Mesendoderm (in vitro differentiated cells): Measurements from ENCODE around the gene FNDC3B.

Experiments used
- DNase-seq: peaks from one replicate; pipeline ENCODE4 v3.0.0; 2013
- H2AK5ac ChIP-seq: 2 replicates; pipeline ENCODE4 v1.6.1; 2013; ENCODE audit warnings: low read length, inconsistent platforms
- H2BK120ac ChIP-seq: 2 replicates; pipeline ENCODE4 v1.6.1; 2013; ENCODE audit warnings: low read depth, mild to moderate bottlenecking, low read length, moderate library complexity, mixed read lengths
- H2BK15ac ChIP-seq: replicated peaks from 2 replicates; pipeline ENCODE4 v1.6.1; 2013; ENCODE audit warnings: low read depth, mild to moderate bottlenecking, moderate library complexity
- H2BK5ac ChIP-seq: 2 replicates; pipeline ENCODE4 v1.6.1; 2013; ENCODE audit warnings: low read length, inconsistent platforms
- H3K18ac ChIP-seq: 2 replicates; pipeline ENCODE4 v1.6.1; 2013; ENCODE audit warnings: mild to moderate bottlenecking, low read length, mixed read lengths
- H3K23ac ChIP-seq: one replicate; pipeline ENCODE4 v1.6.1; 2013; ENCODE audit warnings: low read length
- H3K27ac ChIP-seq: 2 replicates; pipeline ENCODE4 v1.5.1; 2013; ENCODE audit warnings: low read depth, mild to moderate bottlenecking, inconsistent platforms, low read length, moderate library complexity
- H3K27me3 ChIP-seq: 2 replicates; pipeline ENCODE4 v1.6.1; 2013; ENCODE audit warnings: low read length, control low read depth, mild to moderate bottlenecking, inconsistent platforms; ENCODE audit not compliant: insufficient read depth, poor library complexity
- H3K36me3 ChIP-seq: 2 replicates; pipeline ENCODE4 v1.6.1; 2013; ENCODE audit warnings: low read length, inconsistent platforms; ENCODE audit not compliant: control insufficient read depth, insufficient read depth
- H3K4ac ChIP-seq: one replicate; pipeline ENCODE4 v1.6.1; 2013; ENCODE audit warnings: low read depth, mild to moderate bottlenecking, low read length, moderate library complexity
- H3K4me1 ChIP-seq: 2 replicates; pipeline ENCODE4 v1.6.1; 2013; ENCODE audit warnings: low read depth, low read length, inconsistent platforms; ENCODE audit not compliant: control insufficient read depth
- H3K4me2 ChIP-seq: 2 replicates; pipeline ENCODE4 v1.6.1; 2013; ENCODE audit warnings: low read length
- H3K4me3 ChIP-seq: 2 replicates; pipeline ENCODE4 v1.5.1; 2013; ENCODE audit warnings: mild to moderate bottlenecking, low read length
- H3K56ac ChIP-seq: one replicate; pipeline ENCODE4 v1.6.1; 2013; ENCODE audit warnings: low read length
- H3K79me1 ChIP-seq: 2 replicates; pipeline ENCODE4 v1.6.1; 2013; ENCODE audit warnings: low read length, inconsistent platforms
- H3K79me2 ChIP-seq: 2 replicates; pipeline ENCODE4 v1.6.1; 2013; ENCODE audit warnings: mild to moderate bottlenecking, low read length; ENCODE audit not compliant: control insufficient read depth, insufficient read depth
- H3K9ac ChIP-seq: 2 replicates; pipeline ENCODE4 v1.6.1; 2013; ENCODE audit warnings: low read length, inconsistent platforms
- H4K5ac ChIP-seq: one replicate; pipeline ENCODE4 v1.6.1; 2013; ENCODE audit warnings: low read length
- H4K8ac ChIP-seq: one replicate; pipeline ENCODE4 v1.6.1; 2013; ENCODE audit warnings: low read depth, mild to moderate bottlenecking, control low read depth, low read length, moderate library complexity
- WGBS: extraction: QIAGEN DNeasy Blood & Tissue Kit; methylation state at CpG from one replicate; pipeline ENCODE4 v1.1.7; 2013; ENCODE audit warnings: low lambda C conversion rate, missing lambda C conversion rate; ENCODE audit not compliant: insufficient coverage; ENCODE audit errors: extremely low coverage; 5-methylcytosine and 5-hydroxymethylcytosine counted together

FNDC3B gene

GRCh38 chr3:172104471-172105072, 65.2 kb downstream of the FNDC3B start:
- WGBS = no CpG with 5 or more reads among the region's 2 CpGs
- Histone ChIP-seq H2AK5ac (no peak overlapping the region), H4K5ac (no peak overlapping the region), H2BK15ac (no peak overlapping the region), H3K9ac (no peak overlapping the region), H3K79me1 (peaks cover 8% of the 10 kb centered on the region), H3K18ac (no peak overlapping the region), H3K23ac (no peak overlapping the region), H4K8ac (no peak overlapping the region), H3K27me3 (no peaks in the 10 kb centered on the region), H3K27ac (no peak overlapping the region), H3K4me2 (no peak overlapping the region), H3K79me2 (peaks cover 64% of the 10 kb centered on the region), H2BK120ac (no peak overlapping the region), H3K4me3 (no peak overlapping the region), H3K36me3 (no peaks in the 10 kb centered on the region), H3K4me1 (no peaks in the 10 kb centered on the region), H2BK5ac (no peak overlapping the region), H3K4ac (no peak overlapping the region), H3K56ac (no peak overlapping the region)
- DNase-seq = peak; percentile 89

GRCh38 chr3:172106037-172106954, 66.9 kb downstream of the FNDC3B start:
- Histone ChIP-seq H3K4me1 (no peaks in the 10 kb centered on the region), H3K27me3 (no peaks in the 10 kb centered on the region), H3K36me3 (no peaks in the 10 kb centered on the region), H2AK5ac (no peak overlapping the region), H4K5ac (no peak overlapping the region), H3K23ac (no peak overlapping the region), H4K8ac (no peak overlapping the region), H3K4me2 (no peak overlapping the region), H3K27ac (no peak overlapping the region), H3K18ac (no peak overlapping the region), H3K4ac (no peak overlapping the region), H3K4me3 (no peak overlapping the region), H2BK15ac (no peak overlapping the region), H3K9ac (no peak overlapping the region), H2BK5ac (no peak overlapping the region), H3K79me1 (peaks cover 15% of the 10 kb centered on the region), H2BK120ac (no peak overlapping the region), H3K79me2 (peaks cover 68% of the 10 kb centered on the region), H3K56ac (no peak overlapping the region)
- no CpG with 5 or more reads among the region's 4 CpGs for WGBS
- no peak for DNase-seq

GRCh38 chr3:172106989-172107388, 67.6 kb downstream of the FNDC3B start:
- Histone ChIP-seq H3K27ac (no peak overlapping the region), H3K79me2 (peaks cover 66% of the 10 kb centered on the region), H3K4me1 (no peaks in the 10 kb centered on the region), H3K18ac (no peak overlapping the region), H3K36me3 (no peaks in the 10 kb centered on the region), H3K23ac (no peak overlapping the region), H4K5ac (no peak overlapping the region), H3K4me2 (no peak overlapping the region), H2BK5ac (no peak overlapping the region), H3K4me3 (no peak overlapping the region), H3K4ac (no peak overlapping the region), H3K56ac (no peak overlapping the region), H3K9ac (no peak overlapping the region), H2BK15ac (no peak overlapping the region), H2BK120ac (no peak overlapping the region), H3K27me3 (no peaks in the 10 kb centered on the region), H4K8ac (no peak overlapping the region), H3K79me1 (peaks cover 15% of the 10 kb centered on the region), H2AK5ac (no peak overlapping the region)
- DNase-seq = no peak
- WGBS = no CpG with 5 or more reads among the region's 7 CpGs

GRCh38 chr3:172107403-172107802, 68.0 kb downstream of the FNDC3B start:
- Histone ChIP-seq H3K18ac (no peak overlapping the region), H2AK5ac (no peak overlapping the region), H3K9ac (no peak overlapping the region), H3K27me3 (no peaks in the 10 kb centered on the region), H3K23ac (no peak overlapping the region), H3K79me2 (peaks cover 65% of the 10 kb centered on the region), H3K27ac (no peak overlapping the region), H3K36me3 (no peaks in the 10 kb centered on the region), H3K4me1 (no peaks in the 10 kb centered on the region), H3K4ac (no peak overlapping the region), H3K79me1 (peaks cover 17% of the 10 kb centered on the region), H2BK15ac (no peak overlapping the region), H4K8ac (no peak overlapping the region), H2BK120ac (no peak overlapping the region), H2BK5ac (no peak overlapping the region), H3K4me3 (no peak overlapping the region), H3K56ac (no peak overlapping the region), H4K5ac (no peak overlapping the region), H3K4me2 (no peak overlapping the region)
- DNase-seq = no peak
- WGBS = no CpG with 5 or more reads among the region's 4 CpGs

- Histone ChIP-seq H4K8ac (no peak overlapping the region), H3K4ac (no peak overlapping the region), H3K23ac (peak overlapping the region; percentile 51), H3K79me1 (peaks cover 23% of the 10 kb centered on the region), H4K5ac (no peak overlapping the region), H3K9ac (no peak overlapping the region), H3K36me3 (no peaks in the 10 kb centered on the region), H3K79me2 (peaks cover 52% of the 10 kb centered on the region), H2BK5ac (no peak overlapping the region), H3K27ac (no peak overlapping the region), H2AK5ac (no peak overlapping the region), H3K4me1 (no peaks in the 10 kb centered on the region), H3K4me2 (no peak overlapping the region), H2BK15ac (no peak overlapping the region), H3K4me3 (no peak overlapping the region), H3K56ac (no peak overlapping the region), H3K27me3 (no peaks in the 10 kb centered on the region), H2BK120ac (no peak overlapping the region), H3K18ac (no peak overlapping the region)
- no peak for DNase-seq
- WGBS = no CpG with 5 or more reads among the region's 3 CpGs
Measured at GRCh38 chr3:172110127-172110779, 70.9 kb downstream of the FNDC3B start.
